ENCODE results near the gene TNFRSF14. TPM values are rescaled to one million over a fixed set of nuclear protein-coding genes. Genes with fewer than 3 reads are reported as not detected.

TNFRSF14 gene
- total and polyA plus RNA-seq, 2 experiments from 2014 or later, result not detected

DNA sequence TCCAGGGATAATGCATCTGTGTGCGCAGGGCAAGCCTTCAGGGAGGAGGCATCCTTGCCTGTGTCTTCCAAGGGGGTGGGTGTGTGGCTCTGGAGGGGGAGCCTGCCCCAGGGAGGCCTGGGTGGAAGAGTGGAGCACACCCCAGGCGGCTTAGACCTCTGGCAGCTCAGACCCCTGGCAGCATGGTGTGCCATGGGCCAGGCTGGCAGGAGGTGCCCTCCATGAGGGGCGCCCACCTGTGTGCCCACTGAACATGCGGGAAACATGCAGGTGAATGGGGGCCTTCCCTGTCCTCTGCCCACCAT lies 28.7 kb upstream of the TNFRSF14 start:
- Histone ChIP-seq H3K4me1 (ENCODE audit: insufficient read depth) (peaks cover 19% of the 10 kb centered on the region), H3K4me2 (no peak overlapping the region), H3F3A (replicated peaks; ENCODE audit: low read depth) (no peaks in the 10 kb centered on the region), H4K20me1 (replicated peaks; ENCODE audit: insufficient read depth) (peaks cover 29% of the 10 kb centered on the region), H3K79me2 (replicated peaks; ENCODE audit: insufficient read depth) (peaks cover 34% of the 10 kb centered on the region), H3K36me3 (ENCODE audit: insufficient read depth) (no peaks in the 10 kb centered on the region), H3K27ac (ENCODE audit: low read depth) (no peak overlapping the region), H3K9me2 (ENCODE audit: insufficient read depth) (no peaks in the 10 kb centered on the region), H3K27me3 (ENCODE audit: insufficient read depth) (peaks cover 55% of the 10 kb centered on the region), H2AFZ (no peak overlapping the region), H3K4me3 (no peak overlapping the region)
- H3K27me3 Mint-ChIP-seq (ENCODE audit: insufficient read depth, low read depth, poor library complexity), result peaks cover 52% of the 10 kb centered on the region
- H3K4me3 Mint-ChIP-seq, result no peak overlapping the region
- DNase-seq (ENCODE audit: low spot score) (no peak), ATAC-seq (no peak)
- peaks cover 2% of the 10 kb centered on the region; the same call in 2 of the 3 replicates for H3K36me3 Mint-ChIP-seq (ENCODE audit: low read depth)
- no peak overlapping the region for H3K27ac Mint-ChIP-seq
- TF ChIP-seq, protein P1, sequence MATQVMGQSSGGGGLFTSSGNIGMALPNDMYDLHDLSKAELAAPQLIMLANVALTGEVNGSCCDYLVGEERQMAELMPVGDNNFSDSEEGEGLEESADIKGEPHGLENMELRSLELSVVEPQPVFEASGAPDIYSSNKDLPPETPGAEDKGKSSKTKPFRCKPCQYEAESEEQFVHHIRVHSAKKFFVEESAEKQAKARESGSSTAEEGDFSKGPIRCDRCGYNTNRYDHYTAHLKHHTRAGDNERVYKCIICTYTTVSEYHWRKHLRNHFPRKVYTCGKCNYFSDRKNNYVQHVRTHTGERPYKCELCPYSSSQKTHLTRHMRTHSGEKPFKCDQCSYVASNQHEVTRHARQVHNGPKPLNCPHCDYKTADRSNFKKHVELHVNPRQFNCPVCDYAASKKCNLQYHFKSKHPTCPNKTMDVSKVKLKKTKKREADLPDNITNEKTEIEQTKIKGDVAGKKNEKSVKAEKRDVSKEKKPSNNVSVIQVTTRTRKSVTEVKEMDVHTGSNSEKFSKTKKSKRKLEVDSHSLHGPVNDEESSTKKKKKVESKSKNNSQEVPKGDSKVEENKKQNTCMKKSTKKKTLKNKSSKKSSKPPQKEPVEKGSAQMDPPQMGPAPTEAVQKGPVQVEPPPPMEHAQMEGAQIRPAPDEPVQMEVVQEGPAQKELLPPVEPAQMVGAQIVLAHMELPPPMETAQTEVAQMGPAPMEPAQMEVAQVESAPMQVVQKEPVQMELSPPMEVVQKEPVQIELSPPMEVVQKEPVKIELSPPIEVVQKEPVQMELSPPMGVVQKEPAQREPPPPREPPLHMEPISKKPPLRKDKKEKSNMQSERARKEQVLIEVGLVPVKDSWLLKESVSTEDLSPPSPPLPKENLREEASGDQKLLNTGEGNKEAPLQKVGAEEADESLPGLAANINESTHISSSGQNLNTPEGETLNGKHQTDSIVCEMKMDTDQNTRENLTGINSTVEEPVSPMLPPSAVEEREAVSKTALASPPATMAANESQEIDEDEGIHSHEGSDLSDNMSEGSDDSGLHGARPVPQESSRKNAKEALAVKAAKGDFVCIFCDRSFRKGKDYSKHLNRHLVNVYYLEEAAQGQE (IDR thresholded peaks at IDR 0.05; ENCODE audit: unreplicated experiment), result no peak
- TF ChIP-seq JUNB (IDR thresholded peaks at IDR 0.05; ENCODE audit: unreplicated experiment) (no peak), ZNF114 (CRISPR knock-in tag; IDR thresholded peaks at IDR 0.05) (no peak), NANOG (IDR thresholded peaks at IDR 0.05; ENCODE audit: borderline replicate concordance) (no peak), ZNF331 (CRISPR knock-in tag; IDR thresholded peaks at IDR 0.05; ENCODE audit: low read depth) (no peak), CREB1 (CRISPR knock-in tag; IDR thresholded peaks at IDR 0.05; ENCODE audit: low read depth) (no peak)
- TF ChIP-seq, protein P2, sequence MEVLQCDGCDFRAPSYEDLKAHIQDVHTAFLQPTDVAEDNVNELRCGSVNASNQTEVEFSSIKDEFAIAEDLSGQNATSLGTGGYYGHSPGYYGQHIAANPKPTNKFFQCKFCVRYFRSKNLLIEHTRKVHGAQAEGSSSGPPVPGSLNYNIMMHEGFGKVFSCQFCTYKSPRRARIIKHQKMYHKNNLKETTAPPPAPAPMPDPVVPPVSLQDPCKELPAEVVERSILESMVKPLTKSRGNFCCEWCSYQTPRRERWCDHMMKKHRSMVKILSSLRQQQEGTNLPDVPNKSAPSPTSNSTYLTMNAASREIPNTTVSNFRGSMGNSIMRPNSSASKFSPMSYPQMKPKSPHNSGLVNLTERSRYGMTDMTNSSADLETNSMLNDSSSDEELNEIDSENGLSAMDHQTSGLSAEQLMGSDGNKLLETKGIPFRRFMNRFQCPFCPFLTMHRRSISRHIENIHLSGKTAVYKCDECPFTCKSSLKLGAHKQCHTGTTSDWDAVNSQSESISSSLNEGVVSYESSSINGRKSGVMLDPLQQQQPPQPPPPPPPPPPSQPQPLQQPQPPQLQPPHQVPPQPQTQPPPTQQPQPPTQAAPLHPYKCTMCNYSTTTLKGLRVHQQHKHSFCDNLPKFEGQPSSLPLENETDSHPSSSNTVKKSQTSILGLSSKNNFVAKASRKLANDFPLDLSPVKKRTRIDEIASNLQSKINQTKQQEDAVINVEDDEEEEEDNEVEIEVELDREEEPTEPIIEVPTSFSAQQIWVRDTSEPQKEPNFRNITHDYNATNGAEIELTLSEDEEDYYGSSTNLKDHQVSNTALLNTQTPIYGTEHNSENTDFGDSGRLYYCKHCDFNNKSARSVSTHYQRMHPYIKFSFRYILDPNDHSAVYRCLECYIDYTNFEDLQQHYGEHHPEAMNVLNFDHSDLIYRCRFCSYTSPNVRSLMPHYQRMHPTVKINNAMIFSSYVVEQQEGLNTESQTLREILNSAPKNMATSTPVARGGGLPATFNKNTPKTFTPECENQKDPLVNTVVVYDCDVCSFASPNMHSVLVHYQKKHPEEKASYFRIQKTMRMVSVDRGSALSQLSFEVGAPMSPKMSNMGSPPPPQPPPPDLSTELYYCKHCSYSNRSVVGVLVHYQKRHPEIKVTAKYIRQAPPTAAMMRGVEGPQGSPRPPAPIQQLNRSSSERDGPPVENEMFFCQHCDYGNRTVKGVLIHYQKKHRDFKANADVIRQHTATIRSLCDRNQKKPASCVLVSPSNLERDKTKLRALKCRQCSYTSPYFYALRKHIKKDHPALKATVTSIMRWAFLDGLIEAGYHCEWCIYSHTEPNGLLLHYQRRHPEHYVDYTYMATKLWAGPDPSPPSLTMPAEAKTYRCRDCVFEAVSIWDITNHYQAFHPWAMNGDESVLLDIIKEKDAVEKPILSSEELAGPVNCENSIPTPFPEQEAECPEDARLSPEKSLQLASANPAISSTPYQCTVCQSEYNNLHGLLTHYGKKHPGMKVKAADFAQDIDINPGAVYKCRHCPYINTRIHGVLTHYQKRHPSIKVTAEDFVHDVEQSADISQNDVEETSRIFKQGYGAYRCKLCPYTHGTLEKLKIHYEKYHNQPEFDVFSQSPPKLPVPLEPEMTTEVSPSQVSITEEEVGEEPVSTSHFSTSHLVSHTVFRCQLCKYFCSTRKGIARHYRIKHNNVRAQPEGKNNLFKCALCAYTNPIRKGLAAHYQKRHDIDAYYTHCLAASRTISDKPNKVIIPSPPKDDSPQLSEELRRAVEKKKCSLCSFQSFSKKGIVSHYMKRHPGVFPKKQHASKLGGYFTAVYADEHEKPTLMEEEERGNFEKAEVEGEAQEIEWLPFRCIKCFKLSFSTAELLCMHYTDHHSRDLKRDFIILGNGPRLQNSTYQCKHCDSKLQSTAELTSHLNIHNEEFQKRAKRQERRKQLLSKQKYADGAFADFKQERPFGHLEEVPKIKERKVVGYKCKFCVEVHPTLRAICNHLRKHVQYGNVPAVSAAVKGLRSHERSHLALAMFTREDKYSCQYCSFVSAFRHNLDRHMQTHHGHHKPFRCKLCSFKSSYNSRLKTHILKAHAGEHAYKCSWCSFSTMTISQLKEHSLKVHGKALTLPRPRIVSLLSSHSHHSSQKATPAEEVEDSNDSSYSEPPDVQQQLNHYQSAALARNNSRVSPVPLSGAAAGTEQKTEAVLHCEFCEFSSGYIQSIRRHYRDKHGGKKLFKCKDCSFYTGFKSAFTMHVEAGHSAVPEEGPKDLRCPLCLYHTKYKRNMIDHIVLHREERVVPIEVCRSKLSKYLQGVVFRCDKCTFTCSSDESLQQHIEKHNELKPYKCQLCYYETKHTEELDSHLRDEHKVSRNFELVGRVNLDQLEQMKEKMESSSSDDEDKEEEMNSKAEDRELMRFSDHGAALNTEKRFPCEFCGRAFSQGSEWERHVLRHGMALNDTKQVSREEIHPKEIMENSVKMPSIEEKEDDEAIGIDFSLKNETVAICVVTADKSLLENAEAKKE (CRISPR knock-in tag; IDR thresholded peaks at IDR 0.05), result no peak
- TF ChIP-seq, protein P3, sequence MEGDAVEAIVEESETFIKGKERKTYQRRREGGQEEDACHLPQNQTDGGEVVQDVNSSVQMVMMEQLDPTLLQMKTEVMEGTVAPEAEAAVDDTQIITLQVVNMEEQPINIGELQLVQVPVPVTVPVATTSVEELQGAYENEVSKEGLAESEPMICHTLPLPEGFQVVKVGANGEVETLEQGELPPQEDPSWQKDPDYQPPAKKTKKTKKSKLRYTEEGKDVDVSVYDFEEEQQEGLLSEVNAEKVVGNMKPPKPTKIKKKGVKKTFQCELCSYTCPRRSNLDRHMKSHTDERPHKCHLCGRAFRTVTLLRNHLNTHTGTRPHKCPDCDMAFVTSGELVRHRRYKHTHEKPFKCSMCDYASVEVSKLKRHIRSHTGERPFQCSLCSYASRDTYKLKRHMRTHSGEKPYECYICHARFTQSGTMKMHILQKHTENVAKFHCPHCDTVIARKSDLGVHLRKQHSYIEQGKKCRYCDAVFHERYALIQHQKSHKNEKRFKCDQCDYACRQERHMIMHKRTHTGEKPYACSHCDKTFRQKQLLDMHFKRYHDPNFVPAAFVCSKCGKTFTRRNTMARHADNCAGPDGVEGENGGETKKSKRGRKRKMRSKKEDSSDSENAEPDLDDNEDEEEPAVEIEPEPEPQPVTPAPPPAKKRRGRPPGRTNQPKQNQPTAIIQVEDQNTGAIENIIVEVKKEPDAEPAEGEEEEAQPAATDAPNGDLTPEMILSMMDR (conservative IDR thresholded peaks at IDR 0.05; ENCODE audit: low read depth in 2 of 2), result no peak
- H3K4me1 Mint-ChIP-seq, result peaks cover 35% of the 10 kb centered on the region
- no peaks in the 10 kb centered on the region for H3K9me3 Mint-ChIP-seq
